HG02571 (cell line): Measurements from ENCODE around the gene REEP2.
"Not testable (repeated sequence)": the region's sequence is repeated elsewhere in the genome, so short reads cannot be mapped to it uniquely, and the experiment has no call there.

ENCODE experiments used
- ATAC-seq: cut with Tn5 transposase; IDR thresholded peaks from one replicate; pipeline ENCODE4 v1.9.1; 2021; ENCODE audit warnings: mild to moderate bottlenecking, moderate library complexity; ENCODE audit not compliant: unreplicated experiment

REEP2 gene

GRCh38 chr5:138438724-138439476 lies at the start of gene REEP2:
Gene REEP2 (plus strand): TSS chr5:138439057. CDS start chr5:138439209, 152 bp downstream.
- ATAC-seq, result no peak

DNA sequence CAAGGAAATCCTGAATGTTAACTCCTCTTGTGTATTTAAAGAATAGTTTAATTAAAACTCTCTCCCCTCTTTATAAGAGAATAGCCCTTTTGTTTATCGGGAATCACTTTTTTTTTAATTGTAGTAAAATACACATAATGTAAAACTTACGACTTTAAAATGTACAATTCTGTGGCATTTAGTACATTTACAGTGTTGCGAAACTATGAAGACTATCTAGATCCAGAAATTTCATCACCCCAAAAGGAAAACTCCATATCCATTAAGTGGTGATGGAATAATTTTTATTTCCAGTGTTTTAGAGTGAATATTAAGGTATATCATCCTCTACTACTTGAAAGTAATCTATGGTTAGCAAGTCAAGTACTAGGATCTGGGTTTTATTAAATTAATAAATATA lies 49.5 kb upstream of the REEP2 start:
- ATAC-seq, result no peak

GRCh38 chr5:138389911-138390310 lies 48.9 kb upstream of the REEP2 start:
- not testable (repeated sequence) for ATAC-seq

DNA sequence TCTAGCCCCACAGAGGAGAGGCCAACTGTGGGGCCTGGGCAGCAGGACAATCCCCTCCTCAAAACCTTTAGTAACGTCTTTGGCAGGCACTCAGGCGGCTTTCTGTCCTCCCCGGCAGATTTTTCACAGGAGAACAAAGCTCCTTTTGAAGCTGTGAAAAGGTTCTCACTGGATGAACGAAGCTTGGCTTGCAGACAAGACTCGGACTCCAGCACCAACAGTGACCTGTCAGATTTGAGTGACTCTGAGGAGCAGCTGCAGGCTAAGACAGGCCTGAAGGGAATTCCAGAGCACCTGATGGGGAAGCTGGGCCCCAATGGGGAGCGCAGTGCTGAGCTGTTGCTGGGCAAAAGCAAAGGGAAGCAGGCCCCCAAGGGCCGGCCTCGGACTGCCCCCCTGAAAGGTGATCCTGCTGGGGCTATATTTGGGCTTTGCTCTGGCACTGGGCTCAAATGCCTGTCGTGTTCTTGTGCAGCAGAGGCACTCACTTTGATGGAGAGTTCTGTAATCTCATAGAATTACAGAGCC lies 46.9 kb upstream of the REEP2 start:
- ATAC-seq, result no peak

- ATAC-seq, result peak; percentile 63
These were observed 36.2 kb upstream of the REEP2 start for GRCh38 chr5:138402640-138403039.

- peak; percentile 77 for ATAC-seq
These were observed 30.8 kb upstream of the REEP2 start for GRCh38 chr5:138408023-138408422.

- not testable (repeated sequence) for ATAC-seq
These were observed 27.7 kb upstream of the REEP2 start for GRCh38 chr5:138410996-138411640.

GRCh38 chr5:138418444-138418843 lies 20.4 kb upstream of the REEP2 start:
- no peak for ATAC-seq

- ATAC-seq, result no peak
These were observed 13.8 kb upstream of the REEP2 start for GRCh38 chr5:138425079-138425478.

- ATAC-seq, result no peak
These were observed 2.9 kb upstream of the REEP2 start for GRCh38 chr5:138435943-138436342.

- ATAC-seq, result no peak
These were observed 694 bp upstream of the REEP2 start for GRCh38 chr5:138438003-138438723.

GRCh38 chr5:138439477-138440158 lies 761 bp downstream of the REEP2 start:
- ATAC-seq, result no peak

GRCh38 chr5:138440159-138441073 lies 1.6 kb downstream of the REEP2 start:
- ATAC-seq, result no peak

DNA sequence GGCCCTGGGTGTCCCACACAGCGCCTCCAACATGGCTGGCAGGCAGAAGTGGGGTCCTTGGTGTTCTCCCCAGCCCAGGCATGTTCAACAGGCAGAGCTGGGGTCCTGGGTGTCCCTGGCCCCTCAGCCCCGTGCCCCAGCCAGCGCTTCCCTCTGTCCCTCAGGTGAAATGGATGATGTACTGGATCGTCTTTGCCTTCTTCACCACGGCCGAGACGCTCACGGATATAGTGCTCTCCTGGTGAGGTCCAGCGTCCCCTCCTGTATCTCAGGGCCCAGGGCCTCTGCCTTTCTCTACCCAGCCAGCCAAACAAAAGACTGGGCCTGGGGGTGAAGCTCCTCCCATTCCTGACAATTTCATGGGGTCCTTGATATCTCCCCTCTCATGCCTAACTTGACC lies 2.4 kb downstream of the REEP2 start:
- no peak for ATAC-seq

GRCh38 chr5:138444078-138444773 lies 5.4 kb downstream of the REEP2 start:
- no peak for ATAC-seq

GRCh38 chr5:138444774-138445546 lies 6.1 kb downstream of the REEP2 start:
- no peak for ATAC-seq

DNA sequence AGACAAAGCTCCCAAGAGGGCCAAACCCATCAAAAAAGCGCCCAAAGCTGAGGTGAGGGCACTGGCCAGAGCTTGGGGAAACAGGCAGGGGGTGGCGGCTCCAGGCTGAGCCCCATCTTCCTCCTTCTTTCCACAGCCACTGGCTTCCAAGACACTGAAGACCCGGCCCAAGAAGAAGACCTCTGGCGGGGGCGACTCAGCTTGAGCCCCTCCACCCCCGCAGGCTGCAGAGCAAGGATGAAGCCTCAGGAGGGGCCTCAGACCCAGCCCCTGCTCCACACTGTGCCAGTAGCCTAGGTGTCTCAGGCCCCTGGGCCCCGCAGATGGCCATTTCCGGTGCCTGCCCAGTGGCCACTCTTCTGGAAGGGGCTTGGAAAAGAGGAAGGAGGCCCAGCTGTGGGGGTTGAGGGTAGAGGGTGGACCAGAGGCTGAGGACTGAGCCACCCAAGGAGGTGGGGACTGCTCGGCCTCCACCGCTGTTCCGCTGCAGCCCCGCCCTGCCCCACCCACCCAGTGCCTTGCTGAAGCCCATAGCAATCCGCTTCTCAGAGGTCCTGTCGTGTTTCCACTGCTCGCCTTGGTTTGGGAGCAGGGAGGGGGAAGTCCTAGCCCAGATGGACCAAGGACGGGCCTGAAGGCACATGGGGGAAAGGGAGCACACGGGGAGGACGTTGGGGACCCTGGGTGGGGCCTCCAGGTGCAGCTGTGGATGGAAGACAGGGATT lies 6.9 kb downstream of the REEP2 start:
- no peak for ATAC-seq

DNA sequence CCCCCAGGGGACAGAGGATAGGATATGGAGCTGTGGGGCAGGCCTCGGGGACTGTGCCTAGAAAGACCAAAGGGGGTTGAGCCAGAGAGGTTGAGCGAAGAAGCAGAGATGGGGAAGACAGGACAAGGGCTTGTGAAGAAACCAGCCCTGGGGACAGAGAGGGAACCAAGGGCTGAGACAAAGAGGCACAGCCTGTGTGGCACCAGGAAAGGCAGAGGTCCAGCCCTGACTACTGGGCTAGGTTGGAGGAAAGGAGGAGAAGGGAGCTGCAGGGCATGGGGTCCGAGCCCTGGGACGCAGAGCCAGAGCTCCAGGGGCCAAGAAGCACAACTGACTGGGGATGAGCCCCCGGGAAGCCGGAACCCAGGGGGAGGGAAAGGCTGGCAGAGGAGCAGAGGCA lies 9.2 kb downstream of the REEP2 start:
- no peak for ATAC-seq
